GM21515 (cell line): ENCODE measurements around the gene TOMM5.

Source experiments
- ATAC-seq: cut with Tn5 transposase; IDR thresholded peaks from one replicate; pipeline ENCODE4 v1.9.1; 2021; ENCODE audit not compliant: unreplicated experiment

TOMM5 gene

DNA sequence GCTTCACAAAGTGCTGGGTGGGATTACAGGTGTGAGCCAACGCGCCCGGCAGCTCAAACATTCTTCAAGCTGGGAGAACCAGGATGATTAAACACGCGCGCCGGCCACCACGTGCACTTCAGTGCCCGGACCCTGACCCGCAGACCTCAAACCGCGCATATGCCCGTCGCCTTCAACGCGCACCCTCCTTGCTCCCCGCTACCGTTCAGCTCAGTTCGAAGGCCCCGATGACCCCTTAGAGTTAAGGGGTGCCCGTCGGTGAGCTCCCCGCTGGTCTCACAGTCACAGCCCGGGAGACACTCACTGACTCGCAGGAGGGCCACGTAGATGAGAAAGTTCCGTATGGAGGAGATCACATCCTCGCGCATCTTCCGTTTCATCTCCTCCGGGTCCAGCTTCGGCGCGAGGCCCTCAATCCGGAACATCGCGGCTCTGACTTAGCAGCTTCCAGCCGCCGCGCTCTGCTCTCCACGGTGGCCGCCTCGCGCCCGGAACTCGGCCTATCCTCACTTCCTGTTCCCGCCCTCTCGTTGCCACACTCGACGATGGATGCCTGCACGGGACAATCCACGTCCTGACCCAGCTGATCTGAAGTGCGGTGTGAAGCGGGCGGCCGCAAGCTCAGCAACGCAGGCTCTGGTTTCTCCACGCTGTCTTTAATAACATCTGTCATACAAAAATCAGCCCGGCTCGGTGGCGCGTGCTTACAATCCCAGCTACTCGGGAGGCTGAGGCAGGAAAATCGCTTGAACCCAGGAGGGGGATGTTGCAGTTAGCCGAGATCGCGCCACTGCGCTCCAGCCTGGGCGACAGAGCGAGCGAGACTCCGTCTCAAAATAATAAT, at the start of gene TOMM5:
Gene TOMM5 (minus strand): TSS at position 490 of the 844 bp plus-strand sequence. CDS start 65 bp downstream, at position 425.
- ATAC-seq, result peak; percentile 82

DNA sequence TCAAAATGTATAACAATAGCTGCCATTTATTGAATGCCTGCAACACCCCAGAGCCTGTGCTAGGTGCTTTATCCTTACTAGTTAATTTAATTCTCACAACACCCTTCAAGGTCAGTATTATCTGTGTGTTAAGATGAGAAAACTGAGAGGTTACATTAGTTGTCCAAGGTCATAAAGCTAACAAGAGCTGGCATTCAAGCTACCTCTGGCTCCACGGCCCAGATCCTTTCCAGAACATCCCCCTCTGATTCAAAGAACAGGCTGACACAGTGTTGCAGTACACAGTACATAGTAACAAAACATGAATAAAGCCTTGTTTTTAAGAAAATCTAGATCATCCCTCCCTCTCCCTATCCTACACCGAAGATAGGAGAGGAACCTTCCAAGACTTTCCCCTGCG, 48.9 kb upstream of the TOMM5 start:
- ATAC-seq, result no peak

DNA sequence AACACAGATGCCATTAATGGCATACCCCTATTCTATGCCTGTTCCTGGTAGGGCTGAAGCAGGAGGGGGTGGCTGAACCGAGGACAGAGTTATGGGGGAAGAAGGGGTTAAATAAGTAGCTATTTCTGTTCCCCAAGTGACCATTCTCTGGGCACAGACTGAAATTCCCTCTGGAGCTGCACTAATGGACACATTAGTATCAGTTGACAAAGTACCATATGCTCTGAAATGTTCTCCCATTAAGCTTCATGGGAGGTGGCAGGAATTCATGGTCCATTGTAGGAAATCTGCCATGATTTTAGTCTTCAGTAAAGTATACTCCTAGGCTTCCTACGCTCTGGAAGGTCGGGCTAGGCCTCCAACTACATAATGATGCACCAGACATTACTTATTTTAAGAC, 47.8 kb upstream of the TOMM5 start:
- ATAC-seq, result no peak

DNA sequence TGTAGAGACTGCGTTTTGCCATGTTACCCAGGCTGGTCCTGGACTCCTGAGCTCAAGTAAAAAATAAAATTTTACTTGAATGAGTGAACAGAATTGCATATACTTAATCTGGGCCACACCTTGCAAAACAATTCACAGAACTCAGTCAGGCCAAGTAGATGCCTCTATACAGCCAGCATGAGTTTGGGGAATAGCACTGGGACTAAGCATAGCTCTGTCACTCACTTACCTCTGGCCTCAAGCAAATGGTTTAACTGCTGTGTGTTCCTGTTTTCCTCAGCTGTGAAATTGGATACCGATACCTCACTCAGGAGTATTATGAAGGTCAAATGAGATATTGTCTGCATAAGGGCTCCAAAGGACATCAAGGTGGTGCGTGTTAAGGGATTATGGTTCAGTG, 47.4 kb upstream of the TOMM5 start:
- ATAC-seq, result no peak

DNA sequence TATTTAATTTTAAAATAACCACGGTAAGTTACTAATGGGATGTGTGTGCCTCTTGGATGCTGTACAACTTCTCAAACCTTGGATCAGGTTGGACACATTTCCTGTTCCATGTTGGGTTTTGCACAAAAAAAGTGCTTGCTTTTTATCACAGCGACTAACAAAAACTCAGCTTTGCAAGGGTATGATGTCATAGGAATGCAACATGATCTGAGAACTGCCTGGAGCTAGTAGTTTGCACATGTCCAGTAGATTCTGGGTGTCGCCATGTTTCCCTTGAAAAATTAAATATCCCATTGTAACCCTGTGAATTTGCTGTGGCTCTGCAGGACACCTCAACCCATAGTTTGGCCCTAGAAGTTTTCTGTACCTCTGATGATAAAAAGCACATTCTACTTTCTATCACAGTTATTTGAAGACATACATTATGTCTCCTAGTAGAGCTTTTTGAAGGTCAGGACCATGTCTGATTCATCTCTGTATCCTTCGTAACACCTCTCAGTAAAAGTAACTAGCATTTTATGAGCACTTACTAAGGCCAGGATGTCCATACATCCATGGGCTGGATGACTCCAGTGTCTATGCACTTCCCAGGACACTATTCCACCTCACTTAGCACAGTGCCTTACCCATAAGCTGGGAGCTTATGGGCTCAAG, 46.8 kb upstream of the TOMM5 start:
- ATAC-seq, result no peak

DNA sequence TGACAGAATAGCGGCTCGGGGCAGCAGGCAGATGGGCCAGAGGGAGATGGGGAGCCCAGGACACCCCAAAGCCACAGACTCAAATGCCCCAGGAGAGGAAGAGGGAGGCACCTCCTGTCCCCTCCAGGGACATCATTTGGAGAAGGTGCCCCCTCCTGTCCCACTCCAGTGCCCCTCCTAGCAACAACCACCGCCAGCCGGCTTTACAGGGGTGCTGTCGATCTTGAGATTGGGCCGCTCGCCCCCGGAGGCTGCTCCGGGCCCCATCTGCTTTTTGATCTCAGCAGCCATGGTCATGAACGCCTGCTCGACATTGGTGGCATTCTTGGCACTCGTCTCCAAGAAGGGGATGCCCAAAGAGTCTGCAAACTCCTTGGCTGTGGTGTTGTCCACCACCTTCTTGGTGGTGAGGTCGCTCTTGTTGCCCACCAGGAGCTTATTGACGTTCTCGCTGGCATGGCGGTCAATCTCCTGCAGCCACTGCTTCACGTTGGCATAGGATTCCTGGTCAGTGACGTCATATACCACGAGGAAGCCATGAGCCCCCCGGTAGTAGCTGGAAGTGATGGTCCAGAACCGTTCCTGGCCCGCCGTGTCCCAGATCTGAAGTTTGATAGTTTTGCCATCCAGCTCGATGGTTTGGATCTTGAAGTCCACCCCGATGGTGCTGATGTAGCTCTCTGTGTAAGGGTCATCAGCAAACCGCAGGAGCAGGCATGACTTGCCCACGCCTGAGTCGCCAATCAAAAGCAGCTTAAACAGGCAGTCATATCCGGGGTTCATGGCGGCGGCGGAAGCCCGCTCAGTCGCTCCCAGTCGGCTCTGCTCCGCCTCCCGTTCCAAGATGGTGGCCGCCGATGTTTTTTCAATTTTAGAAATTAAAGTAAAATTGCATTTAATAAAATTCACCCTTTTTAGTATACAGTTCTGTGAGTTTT, 44.4 kb upstream of the TOMM5 start:
- ATAC-seq, result no peak

DNA sequence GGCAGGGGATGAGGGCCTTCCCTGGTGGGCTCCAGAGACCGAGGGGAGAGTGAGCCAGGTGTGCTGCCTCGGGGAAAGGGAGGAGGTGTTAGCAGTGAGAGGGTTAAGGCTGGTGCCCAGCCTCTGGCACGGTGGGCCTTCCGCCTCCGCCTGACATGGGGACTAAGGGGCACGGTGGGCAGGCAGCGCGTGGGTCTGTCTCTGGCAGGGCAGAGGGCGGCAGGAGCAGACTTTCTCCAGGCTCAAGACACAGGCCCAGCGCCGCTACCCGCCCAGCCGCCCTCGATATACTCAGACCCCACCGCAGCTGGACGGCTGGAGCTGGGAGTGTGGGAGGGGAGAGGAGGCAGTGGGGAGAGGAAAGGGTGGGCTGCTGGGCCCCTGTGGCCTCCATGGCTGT, 43.4 kb upstream of the TOMM5 start:
- no peak for ATAC-seq

DNA sequence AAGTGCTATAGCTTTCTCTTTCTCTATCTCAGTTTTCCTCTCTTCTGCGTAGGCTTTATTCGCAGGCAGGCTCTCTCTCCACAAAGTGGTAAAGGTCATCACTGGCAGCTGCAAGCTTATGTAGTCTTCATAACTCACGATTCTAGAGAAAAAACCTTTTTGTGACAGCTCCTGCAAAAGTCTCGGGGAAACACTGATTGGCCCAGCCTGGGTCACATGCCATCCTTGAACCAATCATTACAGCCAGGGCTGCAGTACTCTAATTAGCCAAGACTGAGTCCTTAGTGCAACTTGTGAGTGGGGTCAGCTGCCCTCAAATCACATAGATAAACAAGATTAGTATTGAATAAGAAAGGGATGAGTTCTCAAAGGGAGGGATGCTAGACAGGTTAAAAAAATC, 40.1 kb upstream of the TOMM5 start:
- no peak for ATAC-seq

DNA sequence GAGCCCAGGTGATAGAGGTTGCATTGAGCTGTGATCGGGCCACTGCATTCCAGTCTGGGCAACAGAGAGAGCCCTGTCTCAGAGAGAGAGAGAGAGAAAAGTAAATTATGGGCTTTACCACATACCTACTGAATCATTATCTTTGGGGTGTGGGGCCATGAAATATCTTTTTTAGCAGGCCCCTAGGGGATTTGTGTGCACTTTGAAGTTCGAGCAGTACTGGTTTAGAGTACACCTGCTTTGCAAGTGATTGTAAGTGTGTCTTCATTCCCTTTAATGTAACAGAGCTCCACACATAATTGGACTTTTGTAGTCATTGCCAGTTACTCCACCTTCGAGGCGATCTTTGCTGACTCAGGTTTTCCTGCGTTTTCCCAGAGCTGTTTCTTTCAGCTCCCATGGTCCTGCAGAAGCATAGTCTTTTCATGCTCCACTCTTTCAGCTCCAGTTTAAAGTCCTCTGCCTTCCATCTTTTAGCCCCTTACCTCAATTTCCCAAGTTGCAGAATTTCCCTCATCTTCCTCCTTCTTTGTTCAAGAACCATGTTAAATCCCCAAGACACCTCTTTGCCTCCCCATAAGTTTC, 34.4 kb upstream of the TOMM5 start:
- ATAC-seq, result no peak

DNA sequence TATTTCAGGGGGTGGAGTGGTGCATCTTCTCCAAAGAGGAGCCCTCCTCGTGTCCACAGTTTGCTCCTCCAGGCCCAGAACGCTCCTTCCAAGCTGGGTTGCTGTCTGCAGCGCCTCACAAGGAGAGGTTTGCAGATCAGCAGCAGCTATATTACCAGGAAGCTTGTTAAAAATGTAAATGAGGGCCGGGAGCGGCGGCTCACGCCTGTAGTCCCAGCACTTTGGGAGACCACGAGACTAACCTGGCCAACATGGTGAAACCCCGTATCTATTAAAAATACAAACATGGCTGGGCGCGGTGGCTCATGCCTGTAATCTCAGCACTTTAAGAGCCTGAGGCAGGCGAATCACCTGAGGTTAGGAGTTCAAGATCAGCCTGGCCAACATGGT, 33.4 kb upstream of the TOMM5 start:
- ATAC-seq, result no peak

DNA sequence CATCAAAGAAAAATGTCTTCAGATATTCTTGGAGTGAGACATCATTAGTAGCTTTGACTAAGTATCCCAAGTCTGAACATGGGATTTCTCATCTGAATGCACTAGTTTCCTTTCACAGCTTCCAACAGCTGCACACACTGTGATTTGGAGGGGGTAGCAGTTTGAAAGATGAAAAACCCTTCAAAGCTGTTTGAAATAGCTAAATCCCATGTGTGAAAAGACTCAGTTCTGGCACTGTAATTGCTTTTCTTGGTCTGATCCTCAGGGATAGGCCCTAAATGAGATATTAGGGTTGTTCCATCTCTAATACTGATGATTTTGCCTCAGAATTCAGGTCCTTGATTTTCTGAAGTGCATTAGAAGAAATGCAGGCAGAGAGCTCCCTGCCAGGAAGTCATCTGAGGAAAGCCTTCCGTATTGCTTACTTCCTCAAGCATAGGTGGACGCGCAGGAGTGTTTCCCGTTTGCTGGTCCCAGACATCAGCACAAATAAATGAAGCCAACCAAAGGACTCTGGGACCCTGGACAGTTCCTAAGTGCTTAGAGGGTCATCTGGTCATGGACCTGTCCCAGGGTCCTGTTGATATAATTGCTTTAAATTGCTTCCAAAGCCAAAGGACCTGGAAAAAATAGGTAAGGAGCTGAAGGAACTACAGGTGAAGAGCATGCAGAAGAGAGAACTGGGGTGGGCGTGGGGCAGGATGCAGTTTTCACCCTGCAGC, 32.8 kb upstream of the TOMM5 start:
- ATAC-seq, result no peak

DNA sequence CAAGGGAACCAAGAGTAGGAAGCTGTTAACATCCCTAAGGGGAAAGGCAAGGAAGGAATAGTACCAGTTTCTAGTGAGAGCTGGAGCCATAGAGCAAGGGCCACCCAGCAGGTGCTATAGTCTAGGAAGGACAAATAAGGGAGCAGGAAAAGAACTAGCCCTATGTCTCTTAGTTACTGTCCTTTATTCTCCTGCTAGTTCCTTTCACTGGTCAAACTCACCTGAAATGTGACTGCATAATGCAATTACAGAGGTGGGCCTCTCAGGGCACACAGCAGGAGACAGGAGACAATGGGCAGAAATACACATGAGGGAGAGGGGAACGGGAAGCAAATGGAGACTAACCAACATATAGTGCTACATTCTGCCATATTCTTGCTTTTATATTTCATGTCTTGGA, 31.7 kb upstream of the TOMM5 start:
- no peak for ATAC-seq

DNA sequence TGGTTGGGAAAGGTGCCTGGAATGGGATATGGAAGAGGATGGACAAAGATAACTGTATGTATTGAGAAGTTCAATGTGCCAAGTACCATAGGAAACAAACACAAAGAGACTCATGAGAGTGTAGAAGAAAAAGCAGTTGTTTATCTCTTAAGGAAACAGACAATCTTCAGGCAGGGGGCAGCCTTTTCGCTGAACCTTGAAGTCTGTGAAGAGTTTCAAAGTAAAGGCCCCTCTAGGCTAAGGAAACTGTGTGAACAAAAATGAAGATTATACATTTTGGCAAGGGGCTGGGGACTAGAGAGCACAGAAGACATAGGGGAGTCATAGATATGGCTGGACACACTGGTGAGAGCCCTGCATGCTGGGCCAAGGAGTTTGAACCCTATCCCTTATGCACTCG, 30.9 kb upstream of the TOMM5 start:
- no peak for ATAC-seq

DNA sequence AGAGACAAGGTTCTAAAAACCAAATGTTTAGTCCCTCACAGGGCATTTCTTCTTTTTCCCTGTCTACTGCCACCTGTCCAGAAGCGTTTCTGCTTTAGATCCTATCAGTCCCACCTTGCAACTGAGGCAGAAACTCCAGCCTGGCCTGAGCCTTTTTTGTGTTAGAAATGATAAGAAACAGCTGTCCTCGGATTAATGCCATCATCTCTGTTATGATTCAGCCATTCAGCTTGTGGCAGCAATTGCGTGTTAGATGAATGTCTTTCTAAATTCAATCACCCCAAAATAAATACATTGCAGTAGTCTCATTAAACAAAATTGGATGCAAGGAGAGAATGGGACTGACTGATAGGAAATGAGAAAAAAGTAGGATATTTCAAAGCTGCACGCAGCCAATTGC, 30.1 kb upstream of the TOMM5 start:
- ATAC-seq, result no peak

DNA sequence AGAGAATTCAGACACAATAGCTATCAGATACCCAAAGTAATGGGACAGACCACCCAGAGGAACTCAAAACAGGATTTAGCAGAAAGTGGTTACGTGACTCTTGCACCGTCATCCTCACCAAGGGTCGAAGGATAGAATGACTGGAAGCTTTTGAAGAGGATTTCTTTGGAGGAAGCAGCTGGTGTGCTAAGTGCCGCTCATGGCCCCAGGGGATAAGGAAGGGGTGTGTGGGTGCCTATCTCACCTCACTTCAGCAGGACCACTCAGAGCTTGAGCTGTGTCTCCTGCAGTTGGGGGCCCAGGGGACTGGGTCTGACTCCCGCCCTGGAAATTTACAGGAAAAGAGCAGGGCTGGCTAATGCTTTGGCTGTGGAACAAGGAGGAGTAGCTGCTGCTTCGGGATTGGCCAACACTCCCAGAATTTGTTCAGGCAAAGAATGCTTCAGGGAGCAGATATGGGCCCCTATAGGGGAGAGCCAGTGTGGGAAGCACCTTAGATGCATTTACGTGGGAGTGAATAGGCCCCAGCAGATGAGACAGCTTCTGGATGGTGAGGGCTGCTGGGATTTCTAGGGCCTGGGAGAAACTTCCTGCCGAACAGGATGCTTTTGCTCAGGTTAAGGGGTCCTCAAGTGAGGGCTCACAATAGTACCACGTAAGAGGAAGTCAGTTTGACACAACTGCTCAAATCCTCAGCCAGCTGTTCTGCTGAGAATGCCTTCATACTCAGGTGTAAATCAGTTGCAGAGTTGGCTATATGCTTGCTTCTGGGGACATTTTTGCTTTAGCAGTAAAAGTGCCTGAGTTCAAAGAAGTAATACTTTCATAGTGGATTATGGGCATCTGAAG, 29.1 kb upstream of the TOMM5 start:
- no peak for ATAC-seq

DNA sequence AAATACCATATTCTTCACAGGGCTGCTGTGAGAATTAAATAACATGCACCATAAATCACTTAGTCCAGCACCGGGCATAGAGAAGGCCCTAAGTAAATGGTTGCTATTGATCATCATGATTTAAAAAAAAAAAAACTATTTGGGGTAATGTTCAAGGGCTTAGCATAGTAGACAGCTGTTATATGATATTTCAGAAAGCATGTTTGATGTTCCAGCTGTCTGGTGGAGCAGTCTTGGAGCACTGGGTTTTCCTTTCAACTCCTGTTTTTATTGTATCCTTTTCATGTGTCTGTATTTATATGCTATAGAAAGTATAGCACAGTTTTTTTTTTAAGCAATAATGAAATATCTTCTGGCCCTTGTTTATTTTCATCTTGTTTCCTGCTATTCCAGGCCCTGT, 28.0 kb upstream of the TOMM5 start:
- ATAC-seq, result no peak

DNA sequence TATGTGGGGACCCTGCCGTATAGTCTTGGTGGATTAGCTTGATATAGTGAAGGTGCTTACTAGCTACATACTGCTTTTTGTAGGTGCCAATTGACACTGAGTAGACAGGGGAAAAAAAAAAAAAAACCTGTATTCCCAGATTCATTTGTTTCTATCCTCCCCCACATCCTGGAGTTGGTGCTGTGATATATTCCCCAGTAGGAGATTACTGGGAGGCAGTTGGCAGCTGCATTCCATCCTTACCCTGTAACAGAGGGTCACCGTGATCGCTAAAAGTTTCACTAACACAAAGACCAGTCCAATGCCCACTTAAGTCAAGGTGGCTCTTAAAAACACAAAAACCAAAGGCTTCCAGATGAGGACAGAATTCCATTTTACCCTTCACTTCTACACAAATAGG, 27.4 kb upstream of the TOMM5 start:
- no peak for ATAC-seq

DNA sequence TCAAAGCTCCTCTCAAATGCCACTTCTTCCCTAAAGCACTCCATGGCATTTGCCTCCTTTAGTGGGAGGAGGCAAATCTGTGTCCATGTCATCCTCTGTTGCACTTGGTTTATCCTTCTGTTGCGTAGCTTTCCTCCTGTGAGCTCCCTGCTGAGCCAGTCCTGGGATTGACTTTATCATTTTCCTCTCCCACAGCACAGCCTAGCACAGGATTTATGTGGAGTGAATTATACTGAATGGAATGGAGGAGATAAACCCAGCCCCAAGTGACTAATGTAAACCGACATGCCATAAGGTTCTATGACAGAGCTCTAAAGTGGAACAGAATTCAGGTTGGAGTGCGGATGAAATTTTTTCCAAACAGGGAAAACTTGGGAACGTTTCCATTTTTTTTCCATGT, 26.4 kb upstream of the TOMM5 start:
- ATAC-seq, result no peak

DNA sequence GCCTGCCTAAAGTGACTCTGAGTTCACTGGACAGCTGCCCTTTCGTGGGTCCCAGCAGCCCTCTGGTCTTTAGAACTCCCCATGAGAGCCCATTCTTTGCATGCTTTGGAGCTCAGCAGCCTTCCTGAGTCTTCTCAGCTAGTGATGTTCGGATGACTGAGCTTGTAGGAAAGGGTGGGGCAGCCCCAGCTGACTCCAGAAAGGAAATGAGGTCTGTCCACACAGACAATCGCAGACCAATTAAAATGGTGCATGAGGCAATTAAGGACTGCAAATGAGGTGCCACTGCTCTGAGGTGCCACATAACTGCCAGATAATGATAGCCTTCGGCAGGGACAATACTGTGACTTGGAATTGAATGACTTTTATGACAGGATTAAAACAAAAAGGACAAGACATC, 25.4 kb upstream of the TOMM5 start:
- ATAC-seq, result no peak

DNA sequence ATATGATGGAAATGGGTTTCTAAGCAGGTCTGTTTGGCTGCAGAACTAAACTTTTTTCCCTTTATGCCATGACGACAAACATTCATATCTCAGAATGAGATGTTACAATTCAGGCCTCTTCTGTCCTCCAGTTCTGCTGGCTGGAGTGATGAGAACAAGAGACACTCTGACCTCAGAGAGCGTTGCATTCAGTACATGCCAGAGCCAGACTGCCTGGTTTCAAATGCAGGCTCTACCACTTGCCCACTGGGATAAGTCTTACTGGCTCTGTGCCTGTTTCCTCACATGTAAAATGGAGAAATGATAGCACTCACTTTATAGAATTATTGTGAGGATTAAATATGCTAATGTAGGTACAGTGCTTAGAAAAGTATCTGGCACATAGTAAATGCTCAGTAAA, 24.8 kb upstream of the TOMM5 start:
- ATAC-seq, result no peak
